Measurements from ENCODE around the gene TRPC1. TPM values are rescaled to one million over a fixed set of nuclear protein-coding genes. Genes with fewer than 3 reads are reported as not detected.

Gene TRPC1
- total RNA-seq, 4 donors from 2014 or later: 20.5 to 120 (median 53.9) TPM

- no peaks in the 10 kb centered on the region for H3K27me3 ChIP-seq
- intact Hi-C loops (cut with DNase I; ENCODE audit: low total_unique reads): no loop called here
- H3K36me3 ChIP-seq: no peaks in the 10 kb centered on the region
- DNase-seq: no peak
- no peak overlapping the region for H3K4me3 ChIP-seq
- H3K4me1 ChIP-seq: no peaks in the 10 kb centered on the region
- H3K27ac ChIP-seq: no peak overlapping the region
- TF ChIP-seq POLR2A (IDR thresholded peaks at IDR 0.05) (no peak), CTCF (IDR thresholded peaks at IDR 0.05) (no peak)
- H3K9me3 ChIP-seq: no peaks in the 10 kb centered on the region
Measured at GRCh38 chr3:142815803-142816202, 92.0 kb downstream of the TRPC1 start.

GRCh38 chr3:142817356-142817755 is 93.5 kb downstream of the TRPC1 start:
- Histone ChIP-seq H3K9me3 (no peaks in the 10 kb centered on the region), H3K27me3 (no peaks in the 10 kb centered on the region), H3K4me1 (no peaks in the 10 kb centered on the region), H3K27ac (no peak overlapping the region), H3K4me3 (no peak overlapping the region), H3K36me3 (no peaks in the 10 kb centered on the region)
- intact Hi-C loops (cut with DNase I; ENCODE audit: low total_unique reads): no loop called here
- TF ChIP-seq POLR2A (IDR thresholded peaks at IDR 0.05) (no peak), CTCF (IDR thresholded peaks at IDR 0.05) (no peak)
- no peak for DNase-seq

GRCh38 chr3:142817897-142818296 is 94.1 kb downstream of the TRPC1 start:
- no peak overlapping the region for H3K27ac ChIP-seq
- no peaks in the 10 kb centered on the region for H3K9me3 ChIP-seq
- no peaks in the 10 kb centered on the region for H3K27me3 ChIP-seq
- H3K4me1 ChIP-seq: no peaks in the 10 kb centered on the region
- no peak overlapping the region for H3K4me3 ChIP-seq
- DNase-seq: no peak
- no peaks in the 10 kb centered on the region for H3K36me3 ChIP-seq
- TF ChIP-seq POLR2A (IDR thresholded peaks at IDR 0.05): no peak
- TF ChIP-seq CTCF (IDR thresholded peaks at IDR 0.05): no peak
- intact Hi-C loops (cut with DNase I; ENCODE audit: low total_unique reads): no loop called here

- DNase-seq: no peak
- Histone ChIP-seq H3K27ac (no peak overlapping the region), H3K27me3 (no peaks in the 10 kb centered on the region), H3K4me1 (no peaks in the 10 kb centered on the region), H3K36me3 (no peaks in the 10 kb centered on the region), H3K4me3 (no peak overlapping the region), H3K9me3 (no peaks in the 10 kb centered on the region)
- intact Hi-C loops (cut with DNase I; ENCODE audit: low total_unique reads): no loop called here
- TF ChIP-seq CTCF (IDR thresholded peaks at IDR 0.05) (no peak), POLR2A (IDR thresholded peaks at IDR 0.05) (no peak)
Measured at GRCh38 chr3:142818651-142819050, 94.8 kb downstream of the TRPC1 start.

GRCh38 chr3:142819179-142819578 is 95.3 kb downstream of the TRPC1 start:
- DNase-seq: no peak
- no peaks in the 10 kb centered on the region for H3K36me3 ChIP-seq
- TF ChIP-seq CTCF (IDR thresholded peaks at IDR 0.05) (no peak), POLR2A (IDR thresholded peaks at IDR 0.05) (no peak)
- H3K27me3 ChIP-seq: no peaks in the 10 kb centered on the region
- H3K4me3 ChIP-seq: no peak overlapping the region
- H3K9me3 ChIP-seq: no peaks in the 10 kb centered on the region
- intact Hi-C loops (cut with DNase I; ENCODE audit: low total_unique reads): no loop called here
- H3K27ac ChIP-seq: no peak overlapping the region
- H3K4me1 ChIP-seq: no peaks in the 10 kb centered on the region
